Activated naive CD4-positive, alpha-beta T cell treated with anti-CD3 and anti-CD28 coated beads, Interleukin-2, amount 50 U/mL, for 24 hours (primary cell): ENCODE measurements around the gene RER1.
A peak's percentile ranks its signal among the peaks of the same experiment; 100 is the strongest.

ENCODE experiments used
- H3K27ac Mint-ChIP-seq: one replicate; pipeline ENCODE4 v1.8.0; 2021; ENCODE audit warnings: mild to moderate bottlenecking, mixed read lengths
- H3K27me3 Mint-ChIP-seq: one replicate; pipeline ENCODE4 v1.8.0; 2021; ENCODE audit warnings: mixed read lengths
- H3K36me3 Mint-ChIP-seq: one replicate; pipeline ENCODE4 v1.8.0; 2021; ENCODE audit warnings: mixed read lengths
- H3K4me1 Mint-ChIP-seq: one replicate; pipeline ENCODE4 v1.8.0; 2021; ENCODE audit warnings: mixed read lengths
- H3K4me3 Mint-ChIP-seq: one replicate; pipeline ENCODE4 v1.8.0; 2021; ENCODE audit warnings: mild to moderate bottlenecking, mixed read lengths
- H3K9me3 Mint-ChIP-seq: one replicate; pipeline ENCODE4 v1.8.0; 2021; ENCODE audit warnings: mixed read lengths

Gene RER1

GRCh38 chr1:2391041-2391930 is at the start of gene RER1, which contains the start of gene MORN1:
TSS of gene RER1 (plus strand) at chr1:2391841. CDS start at chr1:2395791, 3,950 bp downstream.
TSS of gene MORN1 (minus strand) at chr1:2391554. CDS start at chr1:2391533, 21 bp downstream.
- Mint-ChIP-seq H3K27ac (peak within 1 kb of the TSS; percentile 92), H3K36me3 (peaks cover 1% of the 10 kb centered on the region), H3K27me3 (no peaks in the 10 kb centered on the region), H3K9me3 (no peaks in the 10 kb centered on the region), H3K4me1 (peaks cover 36% of the 10 kb centered on the region), H3K4me3 (peak within 1 kb of the TSS; percentile 92)

GRCh38 chr1:2342384-2343022 is 49.1 kb upstream of the RER1 start:
- H3K27ac Mint-ChIP-seq = no peak overlapping the region
- H3K4me3 Mint-ChIP-seq = no peak overlapping the region
- no peaks in the 10 kb centered on the region for H3K4me1 Mint-ChIP-seq
- no peaks in the 10 kb centered on the region for H3K9me3 Mint-ChIP-seq
- H3K36me3 Mint-ChIP-seq = no peaks in the 10 kb centered on the region
- H3K27me3 Mint-ChIP-seq = no peaks in the 10 kb centered on the region

- no peak overlapping the region for H3K4me3 Mint-ChIP-seq
- no peaks in the 10 kb centered on the region for H3K27me3 Mint-ChIP-seq
- H3K4me1 Mint-ChIP-seq = no peaks in the 10 kb centered on the region
- H3K36me3 Mint-ChIP-seq = no peaks in the 10 kb centered on the region
- H3K9me3 Mint-ChIP-seq = no peaks in the 10 kb centered on the region
- no peak overlapping the region for H3K27ac Mint-ChIP-seq
Measured at GRCh38 chr1:2343023-2343935, 48.4 kb upstream of the RER1 start.

- Mint-ChIP-seq H3K27me3 (no peaks in the 10 kb centered on the region), H3K4me1 (no peaks in the 10 kb centered on the region), H3K4me3 (no peak overlapping the region), H3K36me3 (no peaks in the 10 kb centered on the region), H3K27ac (no peak overlapping the region), H3K9me3 (no peaks in the 10 kb centered on the region)
Measured at GRCh38 chr1:2344121-2344681, 47.4 kb upstream of the RER1 start.

- no peaks in the 10 kb centered on the region for H3K36me3 Mint-ChIP-seq
- H3K4me1 Mint-ChIP-seq = no peaks in the 10 kb centered on the region
- H3K27me3 Mint-ChIP-seq = no peaks in the 10 kb centered on the region
- no peak overlapping the region for H3K27ac Mint-ChIP-seq
- H3K9me3 Mint-ChIP-seq = no peaks in the 10 kb centered on the region
- H3K4me3 Mint-ChIP-seq = no peak overlapping the region
Measured at GRCh38 chr1:2344744-2345296, 46.8 kb upstream of the RER1 start.

- Mint-ChIP-seq H3K9me3 (no peaks in the 10 kb centered on the region), H3K27ac (no peak overlapping the region), H3K4me3 (no peak overlapping the region), H3K4me1 (no peaks in the 10 kb centered on the region), H3K36me3 (no peaks in the 10 kb centered on the region), H3K27me3 (no peaks in the 10 kb centered on the region)
Measured at GRCh38 chr1:2345297-2346075, 46.2 kb upstream of the RER1 start.

- Mint-ChIP-seq H3K9me3 (no peaks in the 10 kb centered on the region), H3K36me3 (no peaks in the 10 kb centered on the region), H3K27ac (no peak overlapping the region), H3K4me3 (no peak overlapping the region), H3K4me1 (no peaks in the 10 kb centered on the region), H3K27me3 (no peaks in the 10 kb centered on the region)
Measured at GRCh38 chr1:2346691-2347408, 44.8 kb upstream of the RER1 start.

- Mint-ChIP-seq H3K4me3 (no peak overlapping the region), H3K27me3 (no peaks in the 10 kb centered on the region), H3K36me3 (no peaks in the 10 kb centered on the region), H3K9me3 (no peaks in the 10 kb centered on the region), H3K27ac (no peak overlapping the region), H3K4me1 (no peaks in the 10 kb centered on the region)
Measured at GRCh38 chr1:2347409-2347785, 44.2 kb upstream of the RER1 start.

- no peaks in the 10 kb centered on the region for H3K27me3 Mint-ChIP-seq
- no peaks in the 10 kb centered on the region for H3K36me3 Mint-ChIP-seq
- no peaks in the 10 kb centered on the region for H3K9me3 Mint-ChIP-seq
- no peaks in the 10 kb centered on the region for H3K4me1 Mint-ChIP-seq
- H3K27ac Mint-ChIP-seq = peak overlapping the region; percentile 23
- H3K4me3 Mint-ChIP-seq = no peak overlapping the region
Measured at GRCh38 chr1:2347896-2348295, 43.7 kb upstream of the RER1 start.

- no peak overlapping the region for H3K4me3 Mint-ChIP-seq
- no peaks in the 10 kb centered on the region for H3K27me3 Mint-ChIP-seq
- H3K36me3 Mint-ChIP-seq = no peaks in the 10 kb centered on the region
- no peak overlapping the region for H3K27ac Mint-ChIP-seq
- no peaks in the 10 kb centered on the region for H3K4me1 Mint-ChIP-seq
- H3K9me3 Mint-ChIP-seq = no peaks in the 10 kb centered on the region
Measured at GRCh38 chr1:2348346-2349325, 43.0 kb upstream of the RER1 start.

- H3K27ac Mint-ChIP-seq = no peak overlapping the region
- H3K9me3 Mint-ChIP-seq = no peaks in the 10 kb centered on the region
- H3K36me3 Mint-ChIP-seq = no peaks in the 10 kb centered on the region
- H3K27me3 Mint-ChIP-seq = no peaks in the 10 kb centered on the region
- no peaks in the 10 kb centered on the region for H3K4me1 Mint-ChIP-seq
- no peak overlapping the region for H3K4me3 Mint-ChIP-seq
Measured at GRCh38 chr1:2349806-2350205, 41.8 kb upstream of the RER1 start.

- Mint-ChIP-seq H3K27me3 (no peaks in the 10 kb centered on the region), H3K36me3 (no peaks in the 10 kb centered on the region), H3K4me3 (no peak overlapping the region), H3K27ac (no peak overlapping the region), H3K4me1 (no peaks in the 10 kb centered on the region), H3K9me3 (no peaks in the 10 kb centered on the region)
Measured at GRCh38 chr1:2350501-2350900, 41.1 kb upstream of the RER1 start.
